AG20443 (cell line): Measurements from ENCODE around the gene APOBR.
"Not testable (repeated sequence)": the region's sequence is repeated elsewhere in the genome, so short reads cannot be mapped to it uniquely, and the experiment has no call there.

Experiments
- DNase-seq: peaks from one replicate; pipeline ENCODE4 v3.0.0; 2012; ENCODE audit warnings: low spot score, mixed read lengths

The APOBR gene

GRCh38 chr16:28499854-28500253, 5.4 kb downstream of the APOBR start:
- no peak for DNase-seq

- DNase-seq = not testable (repeated sequence)
Measured at GRCh38 chr16:28500476-28501180, 6.2 kb downstream of the APOBR start.

DNA sequence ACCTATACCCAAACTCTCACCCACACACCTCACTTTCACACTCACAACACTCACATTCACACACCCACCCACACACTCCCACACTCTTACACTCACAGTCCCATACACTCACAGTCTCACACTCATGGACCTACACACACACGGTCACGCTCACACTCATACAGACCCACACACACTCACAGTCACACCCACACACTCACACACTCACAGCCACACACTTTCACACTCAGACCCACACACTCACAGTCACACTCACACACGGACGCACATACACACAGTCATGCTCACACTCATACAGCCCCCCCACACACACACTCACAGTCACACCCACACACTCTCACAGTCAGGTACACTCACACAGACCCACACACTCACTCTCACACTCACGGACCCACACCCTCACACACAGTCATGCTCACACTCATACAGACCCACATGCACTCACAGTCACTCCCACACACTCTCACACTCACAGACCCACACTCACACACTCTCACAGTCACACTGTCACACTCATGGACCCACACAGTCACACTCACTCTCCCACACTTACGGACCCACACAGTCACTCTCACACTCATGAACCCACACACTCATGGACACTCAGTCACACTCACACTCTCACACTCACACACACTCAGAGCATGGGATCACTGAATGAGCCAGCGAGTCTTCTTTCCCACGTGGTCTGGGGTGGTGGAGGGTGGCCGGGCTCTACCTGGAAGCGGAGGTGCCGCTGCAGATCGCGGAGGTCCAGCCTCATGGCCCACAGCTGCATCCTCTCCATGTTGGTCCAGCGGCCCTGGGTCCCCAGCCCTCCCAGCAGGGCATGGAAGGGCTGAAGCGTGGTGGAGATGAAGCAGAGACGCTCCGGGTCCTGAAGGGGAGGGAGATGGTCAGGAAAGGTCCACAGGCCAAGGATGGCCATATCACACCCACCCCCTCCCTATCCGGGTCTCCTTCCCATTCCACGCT, 7.1 kb downstream of the APOBR start:
- DNase-seq = no peak

DNA sequence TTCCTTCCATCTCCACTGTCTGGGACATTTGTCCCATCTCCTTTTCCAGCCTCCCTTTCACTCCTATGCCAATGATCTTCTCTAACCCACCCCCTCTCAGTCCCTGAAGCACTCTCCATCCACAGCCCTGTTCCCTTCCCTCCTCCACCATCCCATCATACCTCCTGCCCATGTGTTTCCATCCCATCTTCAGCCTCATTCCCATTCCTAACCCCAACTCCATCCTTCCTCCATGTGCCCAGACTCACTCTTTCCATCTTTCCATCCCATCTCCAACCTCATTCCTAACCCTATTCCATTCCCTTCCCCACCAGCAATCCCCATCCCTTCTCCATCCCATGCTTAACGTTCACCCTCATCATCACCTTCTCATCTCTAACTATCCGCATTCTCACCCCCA, 7.8 kb downstream of the APOBR start:
- DNase-seq = no peak

GRCh38 chr16:28503470-28504259, 9.2 kb downstream of the APOBR start:
- no peak for DNase-seq

DNA sequence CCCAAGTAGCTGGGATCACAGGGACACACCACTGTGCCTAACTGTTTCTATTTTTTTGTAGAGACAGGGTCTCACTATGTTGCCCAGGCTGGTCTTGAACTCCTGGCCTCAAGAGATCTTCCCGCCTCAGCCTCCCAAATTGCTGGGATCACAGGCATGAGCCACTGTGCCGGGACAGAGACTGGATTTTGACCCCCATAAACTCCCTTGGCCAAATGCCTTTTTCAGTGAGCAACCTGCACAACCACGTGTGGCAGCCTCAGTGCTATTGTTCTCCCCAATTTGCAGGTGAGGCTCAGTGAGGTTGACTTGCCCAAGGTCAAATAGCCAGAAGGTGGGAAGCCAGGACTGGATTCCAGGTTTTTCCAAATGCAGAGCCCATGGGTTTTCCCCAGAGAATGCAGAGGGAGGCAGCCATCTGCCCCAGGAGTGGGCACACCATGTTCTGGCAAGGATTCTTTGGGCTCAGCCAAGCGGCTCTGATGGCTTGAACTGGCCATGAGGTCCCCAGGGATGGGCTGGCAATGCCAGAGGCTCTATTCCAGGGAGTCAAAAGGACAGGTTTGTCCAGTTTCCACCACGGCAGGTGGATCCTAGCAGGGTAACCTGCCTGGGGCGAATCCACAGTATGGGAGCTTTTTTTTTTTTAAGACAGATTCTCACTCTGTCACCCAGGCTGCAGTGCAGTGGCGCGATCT, 10.4 kb downstream of the APOBR start:
- DNase-seq = no peak

DNA sequence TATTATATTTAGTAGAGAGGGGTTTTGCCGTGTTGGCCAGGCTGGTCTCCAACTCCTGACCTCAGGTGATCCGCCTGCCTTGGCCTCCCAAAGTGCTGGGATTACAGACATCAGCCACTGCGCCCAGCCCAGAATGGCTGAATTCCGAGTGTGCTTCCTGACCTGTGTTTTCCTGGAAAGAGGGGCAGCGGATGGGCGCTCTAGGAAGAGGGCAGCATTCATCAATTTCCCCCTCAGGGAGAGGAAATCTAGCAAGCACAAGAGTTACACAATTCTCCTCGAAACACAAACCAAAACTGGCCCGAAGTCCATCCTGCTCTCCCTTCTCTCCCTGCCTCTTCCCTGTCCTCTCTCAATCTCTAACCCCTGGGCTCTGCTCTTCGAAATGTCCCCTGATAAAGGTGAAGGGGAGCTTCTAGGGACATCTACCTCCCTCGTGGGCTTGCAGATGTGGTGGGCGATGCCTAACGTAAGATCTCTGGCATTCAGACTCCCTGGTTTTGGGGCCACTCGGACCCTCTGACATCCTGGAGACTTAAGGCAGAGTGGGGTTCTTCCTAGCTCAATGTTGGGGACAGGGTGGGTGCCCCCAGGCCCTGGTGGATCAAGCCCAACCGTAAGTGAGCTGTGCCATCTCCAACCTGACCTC, 11.2 kb downstream of the APOBR start:
- DNase-seq = no peak

DNA sequence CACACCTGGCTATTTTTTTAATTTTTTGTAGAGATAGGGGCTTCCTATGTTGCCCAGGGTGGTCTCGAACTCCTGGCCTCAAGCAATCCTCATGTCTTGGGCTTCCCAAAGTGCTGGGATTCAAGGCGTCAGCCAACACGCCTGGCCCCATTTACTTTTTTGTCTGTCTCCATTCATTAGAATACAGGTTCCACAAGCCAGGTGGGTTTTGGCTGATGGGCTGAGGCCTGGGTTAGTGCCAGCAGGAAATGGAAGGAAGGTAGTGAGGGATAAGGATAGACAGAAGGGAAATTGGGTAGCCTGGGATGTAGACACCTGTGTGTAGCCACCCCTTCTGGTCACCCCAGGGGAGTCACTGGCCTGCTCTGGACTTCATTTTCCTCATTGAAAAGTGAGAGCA, 16.6 kb downstream of the APOBR start:
- DNase-seq = no peak

GRCh38 chr16:28511801-28512789, 17.7 kb downstream of the APOBR start:
- DNase-seq = no peak

GRCh38 chr16:28513484-28514181, 19.2 kb downstream of the APOBR start:
- no peak for DNase-seq

DNA sequence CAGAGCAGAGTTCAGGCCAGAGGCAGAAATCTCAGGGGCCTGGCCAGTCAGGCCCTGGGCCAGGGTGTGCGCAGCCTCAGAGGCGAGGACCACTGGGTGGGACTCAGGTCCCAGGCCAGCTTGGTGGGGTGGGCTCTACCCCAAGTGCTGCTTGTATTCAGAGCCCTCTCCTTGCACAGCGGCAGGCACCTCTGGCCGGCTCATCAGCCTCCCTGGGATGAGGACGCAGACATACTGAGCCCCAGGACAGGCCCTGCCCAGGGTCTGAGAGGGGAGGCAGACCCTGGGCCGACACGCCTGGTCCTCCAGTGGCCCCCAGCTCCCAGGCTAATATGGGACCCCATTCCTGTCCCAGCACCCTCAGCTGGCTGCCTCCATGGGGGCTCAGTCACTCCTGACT, 19.8 kb downstream of the APOBR start:
- no peak for DNase-seq

DNA sequence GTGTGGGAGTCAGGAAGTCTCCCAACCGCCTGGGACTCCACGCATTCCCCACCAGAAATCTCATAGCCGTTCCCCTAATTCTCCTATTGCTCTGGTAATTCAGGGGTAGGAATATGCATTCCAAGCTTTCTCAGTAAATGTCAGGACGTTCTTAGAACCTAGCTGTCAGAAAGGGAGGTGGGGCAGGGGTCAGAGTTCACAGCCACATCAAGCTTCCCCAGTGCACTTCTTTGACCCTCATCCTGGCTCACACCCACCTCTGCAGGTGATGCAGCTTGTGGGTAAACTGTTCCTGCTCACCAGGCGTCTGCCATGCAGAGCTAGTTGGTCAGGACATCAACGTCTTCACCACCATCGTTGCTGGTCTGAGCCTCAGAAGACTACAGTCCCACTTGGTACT, 26.2 kb downstream of the APOBR start:
- DNase-seq = no peak

- DNase-seq = no peak
Measured at GRCh38 chr16:28521436-28521835, 27.0 kb downstream of the APOBR start.

- DNase-seq = no peak
Measured at GRCh38 chr16:28522792-28523191, 28.3 kb downstream of the APOBR start.

DNA sequence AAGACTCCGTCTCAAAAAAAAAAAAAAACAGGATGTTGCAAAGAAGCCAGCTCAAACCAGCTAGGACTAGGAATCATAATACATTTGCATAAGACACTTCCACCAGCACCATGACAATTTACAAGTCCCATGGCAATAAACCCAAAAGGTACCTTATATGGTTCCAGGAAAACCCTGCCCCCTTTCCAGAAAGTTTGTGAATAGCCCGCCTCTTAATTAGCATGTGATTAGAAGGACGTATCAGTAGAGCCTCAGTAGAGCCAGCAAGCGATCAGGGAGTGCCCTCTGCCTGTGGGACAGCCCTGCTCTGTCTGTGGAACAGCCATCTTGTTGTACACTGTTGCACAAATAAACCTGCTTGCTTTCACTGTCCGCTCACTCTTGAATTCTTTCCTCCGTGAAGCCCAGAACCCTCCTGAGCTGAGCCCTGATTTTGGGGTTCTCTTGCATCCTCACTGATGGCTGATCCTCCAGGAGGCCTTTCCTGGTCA, 30.3 kb downstream of the APOBR start:
- no peak for DNase-seq

- no peak for DNase-seq
Measured at GRCh38 chr16:28526201-28527099, 32.0 kb downstream of the APOBR start.

- DNase-seq = not testable (repeated sequence)
Measured at GRCh38 chr16:28527100-28527785, 32.8 kb downstream of the APOBR start.

DNA sequence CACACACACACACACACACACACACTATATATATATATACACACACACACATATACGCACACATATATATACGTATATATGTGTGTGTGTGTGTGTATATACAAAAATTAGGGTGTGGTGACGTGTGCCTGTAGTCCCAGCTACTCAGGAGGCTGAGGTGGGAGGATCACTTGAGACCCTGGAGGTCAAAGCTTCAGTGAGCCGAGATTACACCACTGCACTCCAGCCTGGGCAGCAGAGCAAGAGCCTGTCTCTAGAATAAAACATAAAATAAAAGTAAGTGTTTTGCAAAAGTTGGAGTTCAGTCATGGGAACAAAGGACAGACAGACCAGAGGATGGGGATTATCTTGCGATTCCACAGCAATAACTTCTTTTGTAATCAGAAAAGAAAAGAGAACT, 33.5 kb downstream of the APOBR start:
- no peak for DNase-seq
